ENCODE data around the gene RASSF3. TPM values are rescaled to one million over a fixed set of nuclear protein-coding genes. Genes with fewer than 3 reads are reported as not detected.
A peak's percentile ranks its signal among the peaks of the same experiment; 100 is the strongest.

The RASSF3 gene
- polyA plus RNA-seq, 1 donor (not counting 4 experiments of a cell fraction or from before 2014, with no cell fraction given), result 9.6 TPM

DNA sequence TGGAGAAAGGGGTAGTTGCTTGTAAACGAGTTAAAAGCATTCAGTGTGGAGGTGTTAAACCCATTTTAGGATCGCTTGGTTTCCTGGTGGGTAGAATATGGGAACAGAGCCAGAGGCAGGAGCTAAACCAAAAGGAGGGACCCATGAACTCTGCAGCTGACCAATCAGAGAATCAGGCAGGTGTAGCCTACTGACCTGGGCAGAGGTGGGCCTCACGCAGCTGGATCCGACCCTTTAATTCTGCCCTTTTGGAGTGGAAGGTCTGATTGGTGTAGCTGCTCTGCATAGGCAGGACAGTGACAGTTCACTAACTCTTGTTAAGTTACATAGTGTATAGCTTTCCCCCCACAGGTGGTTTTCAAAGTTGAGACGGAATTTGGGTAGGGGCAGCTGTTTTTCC is 85.3 kb downstream of the RASSF3 start:
- Histone ChIP-seq H3K9ac (ENCODE audit: control insufficient read depth, extremely low read depth, insufficient read depth, low read length) (no peak overlapping the region), H2AFZ (ENCODE audit: control insufficient read depth, low read length) (no peak overlapping the region), H3K27ac (ENCODE audit: control insufficient read depth, insufficient read depth, low read length) (no peak overlapping the region), H3K9me3 (ENCODE audit: control insufficient read depth, low read depth, low read length) (no peaks in the 10 kb centered on the region), H3K4me1 (ENCODE audit: control insufficient read depth, extremely low read depth, insufficient read depth, low read length) (no peaks in the 10 kb centered on the region), H3K79me2 (ENCODE audit: control insufficient read depth, insufficient read depth, low read length) (no peaks in the 10 kb centered on the region), H4K20me1 (ENCODE audit: control insufficient read depth, extremely low read depth, insufficient read depth, low read length) (no peaks in the 10 kb centered on the region), H3K9me1 (ENCODE audit: control insufficient read depth, extremely low read depth, insufficient read depth, low read length) (no peaks in the 10 kb centered on the region), H3K36me3 (ENCODE audit: control insufficient read depth in 2 of 2, extremely low read depth in 1 of 2, insufficient read depth in 2 of 2, low read length in 2 of 2) (peaks cover 9 to 11% of the 10 kb centered on the region in 2 experiments), H3K27me3 (ENCODE audit: control insufficient read depth, extremely low read depth, insufficient read depth, low read length) (no peaks in the 10 kb centered on the region), H3K4me3 (ENCODE audit: control insufficient read depth in 2 of 3, extremely low read depth in 1 of 3, insufficient read depth in 2 of 3, low read depth in 1 of 3, low read length in 3 of 3) (no peak overlapping the region), H3K4me2 (ENCODE audit: control insufficient read depth, extremely low read depth, insufficient read depth, low read depth, low read length) (no peak overlapping the region)
- FAIRE-seq (no peak), DNase-seq (ENCODE audit: low read depth, low spot score) (no peak)
- TF ChIP-seq EZH2 (IDR thresholded peaks at IDR 0.05; ENCODE audit: low read length), result no peak
- TF ChIP-seq, protein P1, sequence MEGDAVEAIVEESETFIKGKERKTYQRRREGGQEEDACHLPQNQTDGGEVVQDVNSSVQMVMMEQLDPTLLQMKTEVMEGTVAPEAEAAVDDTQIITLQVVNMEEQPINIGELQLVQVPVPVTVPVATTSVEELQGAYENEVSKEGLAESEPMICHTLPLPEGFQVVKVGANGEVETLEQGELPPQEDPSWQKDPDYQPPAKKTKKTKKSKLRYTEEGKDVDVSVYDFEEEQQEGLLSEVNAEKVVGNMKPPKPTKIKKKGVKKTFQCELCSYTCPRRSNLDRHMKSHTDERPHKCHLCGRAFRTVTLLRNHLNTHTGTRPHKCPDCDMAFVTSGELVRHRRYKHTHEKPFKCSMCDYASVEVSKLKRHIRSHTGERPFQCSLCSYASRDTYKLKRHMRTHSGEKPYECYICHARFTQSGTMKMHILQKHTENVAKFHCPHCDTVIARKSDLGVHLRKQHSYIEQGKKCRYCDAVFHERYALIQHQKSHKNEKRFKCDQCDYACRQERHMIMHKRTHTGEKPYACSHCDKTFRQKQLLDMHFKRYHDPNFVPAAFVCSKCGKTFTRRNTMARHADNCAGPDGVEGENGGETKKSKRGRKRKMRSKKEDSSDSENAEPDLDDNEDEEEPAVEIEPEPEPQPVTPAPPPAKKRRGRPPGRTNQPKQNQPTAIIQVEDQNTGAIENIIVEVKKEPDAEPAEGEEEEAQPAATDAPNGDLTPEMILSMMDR (optimal IDR thresholded peaks at IDR 0.05 in 1 of 3, IDR thresholded peaks at IDR 0.05 in 1 of 3, conservative IDR thresholded peaks at IDR 0.05 in 1 of 3; ENCODE audit: extremely low read depth in 1 of 3, insufficient read depth in 2 of 3, low read length in 3 of 3), result no peak
- dilution Hi-C loops (cut with MboI; ENCODE audit: extremely low pct_ligation_motif_present, low sequenced_read_pairs), result loop anchor here (25.0 kb wide), 1 partner anchor 158 kb away; no protein-coding TSS in a partner anchor

DNA sequence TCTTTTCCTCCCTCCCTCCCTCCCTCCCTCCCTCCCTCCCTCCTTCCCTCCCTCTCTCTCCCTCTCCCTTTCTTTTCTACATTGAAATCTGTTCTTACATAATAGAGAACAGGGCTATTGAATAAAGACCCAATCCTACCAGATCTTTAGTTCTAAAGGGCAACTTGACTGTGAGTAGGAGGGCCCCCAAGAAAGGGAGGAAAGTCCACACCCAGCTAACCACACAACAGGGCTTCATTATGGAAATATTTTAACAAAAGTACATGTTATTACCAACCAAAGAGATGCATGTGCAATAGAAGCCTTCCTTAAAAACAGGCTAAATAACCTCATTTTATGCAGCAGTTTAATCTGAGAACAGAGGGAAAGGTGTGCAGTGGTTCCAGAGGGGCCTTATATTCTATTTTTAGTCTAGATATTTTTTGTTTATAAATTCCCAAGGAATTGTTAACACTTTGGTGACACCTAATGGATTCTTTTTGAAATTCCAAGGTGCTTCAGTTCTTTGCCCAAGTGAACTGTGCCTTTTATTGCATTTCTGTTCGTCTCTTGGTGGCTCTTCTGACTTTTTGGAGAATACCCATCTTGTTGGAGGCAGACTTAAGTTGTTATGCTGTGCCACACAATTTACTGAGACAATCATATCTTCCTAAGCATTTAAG is 85.9 kb downstream of the RASSF3 start:
- Histone ChIP-seq H2AFZ (ENCODE audit: control insufficient read depth, low read length) (no peak overlapping the region), H4K20me1 (ENCODE audit: control insufficient read depth, extremely low read depth, insufficient read depth, low read length) (no peaks in the 10 kb centered on the region), H3K79me2 (ENCODE audit: control insufficient read depth, insufficient read depth, low read length) (no peaks in the 10 kb centered on the region), H3K4me2 (ENCODE audit: control insufficient read depth, extremely low read depth, insufficient read depth, low read depth, low read length) (no peak overlapping the region), H3K9ac (ENCODE audit: control insufficient read depth, extremely low read depth, insufficient read depth, low read length) (no peak overlapping the region), H3K36me3 (ENCODE audit: control insufficient read depth in 2 of 2, extremely low read depth in 1 of 2, insufficient read depth in 2 of 2, low read length in 2 of 2) (peaks cover 9 to 11% of the 10 kb centered on the region in 2 experiments), H3K9me1 (ENCODE audit: control insufficient read depth, extremely low read depth, insufficient read depth, low read length) (no peaks in the 10 kb centered on the region), H3K4me3 (ENCODE audit: control insufficient read depth in 2 of 3, extremely low read depth in 1 of 3, insufficient read depth in 2 of 3, low read depth in 1 of 3, low read length in 3 of 3) (no peak overlapping the region), H3K27ac (ENCODE audit: control insufficient read depth, insufficient read depth, low read length) (no peak overlapping the region), H3K27me3 (ENCODE audit: control insufficient read depth, extremely low read depth, insufficient read depth, low read length) (no peaks in the 10 kb centered on the region), H3K9me3 (ENCODE audit: control insufficient read depth, low read depth, low read length) (no peaks in the 10 kb centered on the region), H3K4me1 (ENCODE audit: control insufficient read depth, extremely low read depth, insufficient read depth, low read length) (no peaks in the 10 kb centered on the region)
- TF ChIP-seq, protein P1 (optimal IDR thresholded peaks at IDR 0.05 in 1 of 3, IDR thresholded peaks at IDR 0.05 in 1 of 3, conservative IDR thresholded peaks at IDR 0.05 in 1 of 3; ENCODE audit: extremely low read depth in 1 of 3, insufficient read depth in 2 of 3, low read length in 3 of 3), result peak in 1 of 3 experiments; percentile 28
- no peak for TF ChIP-seq EZH2 (IDR thresholded peaks at IDR 0.05; ENCODE audit: low read length)
- no peak for FAIRE-seq
- no peak for DNase-seq (ENCODE audit: low read depth, low spot score)
- dilution Hi-C loops (cut with MboI; ENCODE audit: extremely low pct_ligation_motif_present, low sequenced_read_pairs), result loop anchor here (25.0 kb wide), 1 partner anchor 159 kb away; no protein-coding TSS in a partner anchor

Measured in keratinocyte (primary cell).